GM23248 (cell line): ENCODE measurements around the gene MPND.

Experiments used
- EZH2 ChIP-seq: fragments of 200-600 bp; sonication (generic); IDR thresholded peaks from 2 replicates; pipeline ENCODE4 v1.6.1; 2018; ENCODE audit warnings: antibody characterized with exemption, mild to moderate bottlenecking; ENCODE audit not compliant: insufficient read depth, poor library complexity, severe bottlenecking
- EZH2phosphoT487 ChIP-seq: fragments of 200-600 bp; sonication (generic); IDR thresholded peaks from 2 replicates; pipeline ENCODE4 v1.6.1; 2018; ENCODE audit warnings: antibody characterized with exemption, moderate library complexity, mild to moderate bottlenecking, low read depth; ENCODE audit not compliant: insufficient read depth

DNA sequence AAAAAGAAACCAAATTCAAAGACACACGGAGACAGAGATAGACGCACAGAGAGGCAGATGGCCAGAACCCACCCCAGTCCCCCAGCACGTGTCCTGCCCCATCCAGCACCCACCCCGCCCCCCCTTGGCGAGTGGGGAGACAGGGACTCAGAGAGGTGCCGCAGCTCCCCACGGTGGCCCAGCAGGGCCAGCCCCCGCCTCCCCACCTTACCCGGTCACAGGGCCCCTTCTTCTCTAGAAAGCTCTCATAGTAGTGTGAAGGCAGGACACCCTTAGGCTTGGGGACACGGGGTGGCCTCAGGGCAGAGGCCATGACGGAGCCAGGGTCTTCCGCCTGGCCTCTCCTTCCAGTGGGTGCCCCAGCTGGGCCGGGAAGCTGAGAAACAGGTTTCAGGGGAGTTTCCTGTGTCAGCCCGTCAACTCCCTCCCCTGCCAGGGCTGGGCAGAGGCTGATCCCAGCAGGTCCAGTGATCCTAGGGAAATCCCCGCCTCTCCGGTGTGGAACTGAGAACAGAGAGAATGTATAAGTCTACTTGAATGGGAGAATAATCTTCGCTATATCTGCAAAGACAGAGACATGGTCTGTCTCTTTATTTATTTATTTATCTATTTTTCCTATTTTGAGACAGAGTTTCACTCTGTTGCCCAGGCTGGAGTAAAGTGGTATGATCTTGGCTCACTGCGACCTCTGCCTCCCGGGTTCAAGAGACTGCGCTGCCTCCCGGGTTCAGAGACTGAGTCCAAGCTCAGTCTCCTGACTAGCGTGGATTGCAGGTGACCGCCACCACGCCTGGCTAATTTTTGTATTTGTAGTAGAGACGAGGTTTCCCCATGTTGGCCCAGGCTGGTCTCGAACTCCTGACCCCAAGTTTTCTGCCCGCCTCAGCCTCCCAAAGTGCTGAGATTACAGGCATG is 4.7 kb upstream of the MPND start, which contains the start of gene STAP2:
- TF ChIP-seq EZH2, result no peak
- no peak for TF ChIP-seq EZH2phosphoT487
